SK-N-SH (cell line): Measurements from ENCODE around the gene ZNF22. TPM values are rescaled to one million over a fixed set of nuclear protein-coding genes. Genes with fewer than 3 reads are reported as not detected.

Source experiments
- CTCF ChIA-PET: fragments of 300-600, 350-600 bp; formaldehyde crosslinking; extraction: SDS; loops from one replicate; lab custom pipeline; 2021; lab: Yijun Ruan, JAX
- POLR2A ChIA-PET: fragments of 350-600 bp; sonication (Branson Sonifier 250); formaldehyde crosslinking; extraction: SDS; loops from one replicate; lab custom pipeline; 2020; ENCODE audit warnings: antibody characterized with exemption, inconsistent platforms; lab: Yijun Ruan, JAX
- DNase-seq: peaks from one replicate; pipeline ENCODE4 v3.0.0; 2012
- H2AFZ ChIP-seq: fragments of 200-600 bp; sonication (generic); 2 replicates; pipeline ENCODE4 v1.8.1; 2016; ENCODE audit warnings: antibody characterized with exemption, mild to moderate bottlenecking, low read depth
- H3F3A ChIP-seq: fragments of 200-600 bp; sonication (generic); replicated peaks from 2 replicates; pipeline ENCODE3; 2016; ENCODE audit warnings: antibody characterized with exemption, mild to moderate bottlenecking; ENCODE audit not compliant: insufficient read depth
- H3K27ac ChIP-seq, 2 experiments: fragments of 200-500 bp in 1 of 2; fragments of 200-600 bp in 1 of 2; sonication (Bioruptor generic) in 1 of 2; sonication (generic), shearing (Covaris generic) in 1 of 2; 2 replicates each; pipeline versions ENCODE4 v1.5.1 to v1.6.1; 2014 to 2016; ENCODE audit warnings: low read depth in 2 of 2, inconsistent platforms in 1 of 2, low read length in 1 of 2, mild to moderate bottlenecking in 1 of 2, mixed read lengths in 1 of 2
- H3K27me3 ChIP-seq: fragments of 200-600 bp; sonication (generic), shearing (Covaris generic); 2 replicates; pipeline ENCODE4 v1.6.1; 2016; ENCODE audit warnings: mixed run types; ENCODE audit not compliant: insufficient read depth
- H3K36me3 ChIP-seq, 2 experiments: fragments of 200-500 bp in 1 of 2; fragments of 200-600 bp in 1 of 2; sonication (Bioruptor generic) in 1 of 2; sonication (generic) in 1 of 2; replicated peaks in 1 of 2; 2 replicates each; pipeline versions ENCODE3 to v1.5.1; 2014 to 2016; ENCODE audit warnings: low read length in 1 of 2, mild to moderate bottlenecking in 1 of 2; ENCODE audit not compliant: insufficient read depth in 2 of 2, control insufficient read depth in 1 of 2
- H3K4me1 ChIP-seq, 2 experiments: fragments of 200-500 bp in 1 of 2; fragments of 200-600 bp in 1 of 2; sonication (Bioruptor generic) in 1 of 2; sonication (generic), shearing (Covaris generic) in 1 of 2; 2 replicates each; pipeline versions ENCODE4 v1.5.1 to v1.6.1; 2014 to 2016; ENCODE audit warnings: low read depth in 1 of 2, low read length in 1 of 2, mixed run types in 1 of 2; ENCODE audit not compliant: insufficient read depth in 2 of 2, control insufficient read depth in 1 of 2
- H3K4me2 ChIP-seq: fragments of 200-600 bp; sonication (generic), shearing (Covaris generic); 2 replicates; pipeline ENCODE4 v1.6.1; 2017; ENCODE audit warnings: mixed run types
- H3K4me3 ChIP-seq, 2 experiments: fragments of 200-500 bp in 1 of 2; fragments of 200-600 bp in 1 of 2; sonication (Bioruptor generic) in 1 of 2; sonication (generic), shearing (Covaris generic) in 1 of 2; 2 replicates each; pipeline versions ENCODE4 v1.5.1 to v1.8.1; 2014 to 2016; ENCODE audit warnings: low read depth in 2 of 2, inconsistent platforms in 1 of 2, low read length in 1 of 2, mild to moderate bottlenecking in 1 of 2, mixed read lengths in 1 of 2, moderate library complexity in 1 of 2
- H3K79me2 ChIP-seq: fragments of 200-600 bp; sonication (generic); 2 replicates; pipeline ENCODE4 v1.8.1; 2017; ENCODE audit warnings: mild to moderate bottlenecking; ENCODE audit not compliant: insufficient read depth
- H3K9ac ChIP-seq: fragments of 200-600 bp; sonication (generic); 2 replicates; pipeline ENCODE4 v1.6.1; 2017; ENCODE audit warnings: mixed run types
- H3K9me2 ChIP-seq: fragments of 200-600 bp; sonication (generic); 2 replicates; pipeline ENCODE4 v1.6.1; 2017; ENCODE audit warnings: mixed run types
- H3K9me3 ChIP-seq: fragments of 200-600 bp; sonication (generic); 2 replicates; pipeline ENCODE4 v1.6.1; 2017; ENCODE audit warnings: mixed run types, mild to moderate bottlenecking, moderate library complexity
- H4K20me1 ChIP-seq: fragments of 200-600 bp; sonication (generic); 2 replicates; pipeline ENCODE4 v1.6.1; 2017; ENCODE audit warnings: mild to moderate bottlenecking, mixed run types; ENCODE audit not compliant: insufficient read depth
- CHD2 ChIP-seq: fragments of 150-350 bp; IDR thresholded peaks from 2 replicates; pipeline ENCODE4 v1.6.1; 2018; ENCODE audit warnings: low read length; ENCODE audit not compliant: partially characterized antibody
- ELF1 ChIP-seq: IDR thresholded peaks from 2 replicates; pipeline ENCODE4 v1.4.0; 2012
- EP300 ChIP-seq, 2 experiments: IDR thresholded peaks; 2 replicates each; pipeline versions ENCODE4 v1.4.0 to v1.6.1; 2012; ENCODE audit warnings: borderline replicate concordance in 1 of 2, low read depth in 1 of 2, low read length in 1 of 2
- FOSL2 ChIP-seq: IDR thresholded peaks from 2 replicates; pipeline ENCODE4 v1.4.0; 2012; ENCODE audit warnings: low read depth, mild to moderate bottlenecking, moderate library complexity, borderline replicate concordance
- FOXJ3 ChIP-seq: sonication (generic); formaldehyde crosslinking; IDR thresholded peaks from 2 replicates; pipeline ENCODE4 v1.5.1; 2020; ENCODE audit warnings: mild to moderate bottlenecking, missing genetic modification reagents
- GABPA ChIP-seq: IDR thresholded peaks from 2 replicates; pipeline ENCODE4 v1.4.0; 2012; ENCODE audit warnings: low read depth, mild to moderate bottlenecking
- GATA2 ChIP-seq: sonication (generic); formaldehyde crosslinking; IDR thresholded peaks from 2 replicates; pipeline ENCODE4 v1.5.0; 2020; ENCODE audit warnings: mild to moderate bottlenecking, missing genetic modification reagents
- POLR2AphosphoS5 ChIP-seq: IDR thresholded peaks from 2 replicates; pipeline ENCODE4 v1.6.1; 2012; ENCODE audit warnings: low read depth, low read length
- SIN3A ChIP-seq: IDR thresholded peaks from 2 replicates; pipeline ENCODE4 v1.6.1; 2012; ENCODE audit warnings: low read depth, mild to moderate bottlenecking, low read length, moderate library complexity, borderline replicate concordance
- SMC3 ChIP-seq: IDR thresholded peaks from 2 replicates; pipeline ENCODE4 v1.6.1; 2012; ENCODE audit warnings: low read depth, low read length, improper control_type of control experiment
- TAF1 ChIP-seq: IDR thresholded peaks from 2 replicates; pipeline ENCODE4 v1.6.1; 2012; ENCODE audit warnings: low read depth, mild to moderate bottlenecking, low read length, moderate library complexity, borderline replicate concordance
- TEAD4 ChIP-seq: IDR thresholded peaks from 2 replicates; pipeline ENCODE4 v1.4.0; 2012; ENCODE audit warnings: mild to moderate bottlenecking, borderline replicate concordance; ENCODE audit not compliant: insufficient read depth
- YY1 ChIP-seq: IDR thresholded peaks from 2 replicates; pipeline ENCODE4 v1.4.0; 2012; ENCODE audit warnings: low read depth, mild to moderate bottlenecking
- WGBS: methylation state at CpG from one replicate; pipeline ENCODE4 v1.1.6; 2017; ENCODE audit warnings: low lambda C conversion rate; 5-methylcytosine and 5-hydroxymethylcytosine counted together
- polyA plus RNA-seq, 3 experiments: library from polyadenylated mRNA; depleted of rRNA; stranded (reverse); fragments of >200 nt; gene quantifications; 2 replicates each; pipeline ENCODE4 v1.2.3, GENCODE V29; 2012
- TF ChIP-seq, protein P1 (sequence below): IDR thresholded peaks from 2 replicates; pipeline ENCODE4; 2012
- TF ChIP-seq, protein P2 (sequence below): fragments of 200-600 bp; sonication (generic); IDR thresholded peaks from 2 replicates; pipeline ENCODE4 v1.6.1; 2017; ENCODE audit warnings: antibody characterized with exemption, mild to moderate bottlenecking, moderate library complexity
- TF ChIP-seq, protein P3 (sequence below): IDR thresholded peaks from 2 replicates; pipeline ENCODE4 v1.6.1; 2012; ENCODE audit warnings: mild to moderate bottlenecking, low read depth, low read length, moderate library complexity
- TF ChIP-seq, protein P4 (sequence below): IDR thresholded peaks from 2 replicates; pipeline ENCODE4 v1.4.0; 2012; ENCODE audit warnings: low read depth
- TF ChIP-seq, protein P5 (sequence below): IDR thresholded peaks from 2 replicates; pipeline ENCODE4 v1.4.0; 2012; ENCODE audit warnings: low read depth, borderline replicate concordance
- TF ChIP-seq, protein P6 (sequence below): fragments of 150-350 bp; IDR thresholded peaks from 2 replicates; pipeline ENCODE4 v1.6.1; 2017; ENCODE audit warnings: antibody characterized with exemption, low read length, low read depth, borderline replicate concordance

The ZNF22 gene
- 10.2 and 13.2 TPM in 2 replicates for polyA plus RNA-seq (2012; rRNA removed)
- polyA plus RNA-seq (2012; cell fraction: cytosol; rRNA removed), result 17.1 and 20.7 TPM in 2 replicates
- polyA plus RNA-seq (2012; cell fraction: nucleus; rRNA removed), result 2.3 and 5.2 TPM in 2 replicates

DNA sequence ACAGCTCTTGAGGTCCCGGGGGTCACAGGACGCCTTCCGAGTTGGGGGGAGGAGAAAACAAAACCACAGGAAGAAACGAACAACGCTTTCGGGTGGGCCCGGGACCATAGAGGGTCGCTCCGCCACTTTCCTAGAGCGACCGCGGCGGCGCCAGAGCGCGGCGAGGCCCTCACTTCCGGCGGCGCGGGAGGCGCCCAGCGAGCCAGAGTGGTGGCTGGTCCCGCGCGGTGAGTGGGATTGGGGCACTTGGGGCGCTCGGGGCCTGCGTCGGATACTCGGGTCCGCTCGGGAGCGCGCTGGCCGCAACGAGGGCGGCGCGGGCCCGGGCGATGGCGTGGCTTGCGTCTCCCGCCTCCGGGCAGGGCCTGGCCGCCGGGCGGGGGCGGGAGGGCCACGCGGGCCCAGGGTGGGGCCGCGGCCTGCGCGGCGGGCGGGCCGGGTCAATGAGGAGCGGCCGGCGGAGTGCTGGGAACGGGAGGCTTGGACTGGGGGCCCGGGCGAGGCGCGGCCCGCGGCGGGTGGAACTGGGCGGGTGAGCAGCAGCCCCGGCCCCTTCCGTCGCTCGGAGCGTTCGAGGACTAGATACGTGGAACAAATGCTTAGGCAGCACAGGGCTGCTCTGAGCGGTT is at the start of gene ZNF22:
Gene ZNF22 (plus strand): TSS at position 172 of the 629 bp plus-strand sequence. CDS start 2,446 bp downstream, outside the sequence.
- POLR2A ChIA-PET, result interaction anchor here (0.6 to 1.2 kb wide), 5 partner anchors 35 to 417 kb away, joined by 3 to 4 read pairs (median 3); partner anchors contain the start of gene RASSF4
- H2AFZ ChIP-seq, result peak within 1 kb of the TSS; percentile 98
- CTCF ChIA-PET, result interaction anchor here (1.3 to 3.0 kb wide), 2 partner anchors 68 to 234 kb away, joined by 4 to 11 read pairs; no protein-coding TSS in a partner anchor
- TF ChIP-seq, protein P1, sequence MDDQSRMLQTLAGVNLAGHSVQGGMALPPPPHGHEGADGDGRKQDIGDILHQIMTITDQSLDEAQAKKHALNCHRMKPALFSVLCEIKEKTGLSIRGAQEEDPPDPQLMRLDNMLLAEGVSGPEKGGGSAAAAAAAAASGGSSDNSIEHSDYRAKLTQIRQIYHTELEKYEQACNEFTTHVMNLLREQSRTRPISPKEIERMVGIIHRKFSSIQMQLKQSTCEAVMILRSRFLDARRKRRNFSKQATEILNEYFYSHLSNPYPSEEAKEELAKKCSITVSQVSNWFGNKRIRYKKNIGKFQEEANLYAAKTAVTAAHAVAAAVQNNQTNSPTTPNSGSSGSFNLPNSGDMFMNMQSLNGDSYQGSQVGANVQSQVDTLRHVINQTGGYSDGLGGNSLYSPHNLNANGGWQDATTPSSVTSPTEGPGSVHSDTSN, result no peak
- peak in 1 of 2 experiments; percentile 24; a peak in 1 of 4 replicates for TF ChIP-seq EP300 (IDR thresholded peaks at IDR 0.05; ENCODE audit: borderline replicate concordance in 1 of 2, low read depth in 1 of 2, low read length in 1 of 2)
- TF ChIP-seq TAF1, result peak; percentile 89
- TF ChIP-seq, protein P2, sequence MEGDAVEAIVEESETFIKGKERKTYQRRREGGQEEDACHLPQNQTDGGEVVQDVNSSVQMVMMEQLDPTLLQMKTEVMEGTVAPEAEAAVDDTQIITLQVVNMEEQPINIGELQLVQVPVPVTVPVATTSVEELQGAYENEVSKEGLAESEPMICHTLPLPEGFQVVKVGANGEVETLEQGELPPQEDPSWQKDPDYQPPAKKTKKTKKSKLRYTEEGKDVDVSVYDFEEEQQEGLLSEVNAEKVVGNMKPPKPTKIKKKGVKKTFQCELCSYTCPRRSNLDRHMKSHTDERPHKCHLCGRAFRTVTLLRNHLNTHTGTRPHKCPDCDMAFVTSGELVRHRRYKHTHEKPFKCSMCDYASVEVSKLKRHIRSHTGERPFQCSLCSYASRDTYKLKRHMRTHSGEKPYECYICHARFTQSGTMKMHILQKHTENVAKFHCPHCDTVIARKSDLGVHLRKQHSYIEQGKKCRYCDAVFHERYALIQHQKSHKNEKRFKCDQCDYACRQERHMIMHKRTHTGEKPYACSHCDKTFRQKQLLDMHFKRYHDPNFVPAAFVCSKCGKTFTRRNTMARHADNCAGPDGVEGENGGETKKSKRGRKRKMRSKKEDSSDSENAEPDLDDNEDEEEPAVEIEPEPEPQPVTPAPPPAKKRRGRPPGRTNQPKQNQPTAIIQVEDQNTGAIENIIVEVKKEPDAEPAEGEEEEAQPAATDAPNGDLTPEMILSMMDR, result no peak
- TF ChIP-seq CHD2, result peak; percentile 53
- TF ChIP-seq SIN3A, result peak; percentile 40; the same call in 1 of the 2 replicates
- no peak for TF ChIP-seq TEAD4
- TF ChIP-seq, protein P3, sequence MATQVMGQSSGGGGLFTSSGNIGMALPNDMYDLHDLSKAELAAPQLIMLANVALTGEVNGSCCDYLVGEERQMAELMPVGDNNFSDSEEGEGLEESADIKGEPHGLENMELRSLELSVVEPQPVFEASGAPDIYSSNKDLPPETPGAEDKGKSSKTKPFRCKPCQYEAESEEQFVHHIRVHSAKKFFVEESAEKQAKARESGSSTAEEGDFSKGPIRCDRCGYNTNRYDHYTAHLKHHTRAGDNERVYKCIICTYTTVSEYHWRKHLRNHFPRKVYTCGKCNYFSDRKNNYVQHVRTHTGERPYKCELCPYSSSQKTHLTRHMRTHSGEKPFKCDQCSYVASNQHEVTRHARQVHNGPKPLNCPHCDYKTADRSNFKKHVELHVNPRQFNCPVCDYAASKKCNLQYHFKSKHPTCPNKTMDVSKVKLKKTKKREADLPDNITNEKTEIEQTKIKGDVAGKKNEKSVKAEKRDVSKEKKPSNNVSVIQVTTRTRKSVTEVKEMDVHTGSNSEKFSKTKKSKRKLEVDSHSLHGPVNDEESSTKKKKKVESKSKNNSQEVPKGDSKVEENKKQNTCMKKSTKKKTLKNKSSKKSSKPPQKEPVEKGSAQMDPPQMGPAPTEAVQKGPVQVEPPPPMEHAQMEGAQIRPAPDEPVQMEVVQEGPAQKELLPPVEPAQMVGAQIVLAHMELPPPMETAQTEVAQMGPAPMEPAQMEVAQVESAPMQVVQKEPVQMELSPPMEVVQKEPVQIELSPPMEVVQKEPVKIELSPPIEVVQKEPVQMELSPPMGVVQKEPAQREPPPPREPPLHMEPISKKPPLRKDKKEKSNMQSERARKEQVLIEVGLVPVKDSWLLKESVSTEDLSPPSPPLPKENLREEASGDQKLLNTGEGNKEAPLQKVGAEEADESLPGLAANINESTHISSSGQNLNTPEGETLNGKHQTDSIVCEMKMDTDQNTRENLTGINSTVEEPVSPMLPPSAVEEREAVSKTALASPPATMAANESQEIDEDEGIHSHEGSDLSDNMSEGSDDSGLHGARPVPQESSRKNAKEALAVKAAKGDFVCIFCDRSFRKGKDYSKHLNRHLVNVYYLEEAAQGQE, result 0 out of 2 replicates have a peak, but pooled peaks have one; percentile 9
- TF ChIP-seq, protein P4, sequence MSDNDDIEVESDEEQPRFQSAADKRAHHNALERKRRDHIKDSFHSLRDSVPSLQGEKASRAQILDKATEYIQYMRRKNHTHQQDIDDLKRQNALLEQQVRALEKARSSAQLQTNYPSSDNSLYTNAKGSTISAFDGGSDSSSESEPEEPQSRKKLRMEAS, result peak; percentile 76
- peak; percentile 33; the same call in 1 of the 2 replicates for TF ChIP-seq ELF1
- no peak for TF ChIP-seq SMC3
- 0 out of 2 replicates have a peak, but pooled peaks have one; percentile 31 for TF ChIP-seq YY1
- TF ChIP-seq GABPA, result peak; percentile 72
- TF ChIP-seq FOSL2, result no peak
- TF ChIP-seq, protein P5, sequence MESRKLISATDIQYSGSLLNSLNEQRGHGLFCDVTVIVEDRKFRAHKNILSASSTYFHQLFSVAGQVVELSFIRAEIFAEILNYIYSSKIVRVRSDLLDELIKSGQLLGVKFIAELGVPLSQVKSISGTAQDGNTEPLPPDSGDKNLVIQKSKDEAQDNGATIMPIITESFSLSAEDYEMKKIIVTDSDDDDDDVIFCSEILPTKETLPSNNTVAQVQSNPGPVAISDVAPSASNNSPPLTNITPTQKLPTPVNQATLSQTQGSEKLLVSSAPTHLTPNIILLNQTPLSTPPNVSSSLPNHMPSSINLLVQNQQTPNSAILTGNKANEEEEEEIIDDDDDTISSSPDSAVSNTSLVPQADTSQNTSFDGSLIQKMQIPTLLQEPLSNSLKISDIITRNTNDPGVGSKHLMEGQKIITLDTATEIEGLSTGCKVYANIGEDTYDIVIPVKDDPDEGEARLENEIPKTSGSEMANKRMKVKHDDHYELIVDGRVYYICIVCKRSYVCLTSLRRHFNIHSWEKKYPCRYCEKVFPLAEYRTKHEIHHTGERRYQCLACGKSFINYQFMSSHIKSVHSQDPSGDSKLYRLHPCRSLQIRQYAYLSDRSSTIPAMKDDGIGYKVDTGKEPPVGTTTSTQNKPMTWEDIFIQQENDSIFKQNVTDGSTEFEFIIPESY, result no peak
- no peak for TF ChIP-seq FOXJ3 (CRISPR knock-in tag)
- TF ChIP-seq POLR2AphosphoS5, result 0 out of 2 replicates have a peak, but pooled peaks have one; percentile 52
- TF ChIP-seq, protein P6, sequence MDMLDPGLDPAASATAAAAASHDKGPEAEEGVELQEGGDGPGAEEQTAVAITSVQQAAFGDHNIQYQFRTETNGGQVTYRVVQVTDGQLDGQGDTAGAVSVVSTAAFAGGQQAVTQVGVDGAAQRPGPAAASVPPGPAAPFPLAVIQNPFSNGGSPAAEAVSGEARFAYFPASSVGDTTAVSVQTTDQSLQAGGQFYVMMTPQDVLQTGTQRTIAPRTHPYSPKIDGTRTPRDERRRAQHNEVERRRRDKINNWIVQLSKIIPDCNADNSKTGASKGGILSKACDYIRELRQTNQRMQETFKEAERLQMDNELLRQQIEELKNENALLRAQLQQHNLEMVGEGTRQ, result no peak
- TF ChIP-seq GATA2 (CRISPR knock-in tag), result no peak
- H3K79me2 ChIP-seq, result peaks cover 37% of the 10 kb centered on the region
- H3K4me1 ChIP-seq, result peaks cover 8 to 12% of the 10 kb centered on the region in 2 experiments; a peak in 3 of 4 replicates
- no peaks in the 10 kb centered on the region for H3K9me2 ChIP-seq
- H3F3A ChIP-seq, result no peaks in the 10 kb centered on the region
- H3K27me3 ChIP-seq, result no peaks in the 10 kb centered on the region
- peak within 1 kb of the TSS; percentile 84 for H3K4me2 ChIP-seq
- H3K27ac ChIP-seq, result peak within 1 kb of the TSS; percentile 76 to 92
- WGBS, result 2% methylated on average over 46 of the region's 79 CpGs
- DNase-seq, result peak; percentile 91
- peak within 1 kb of the TSS; percentile 71 for H3K4me3 ChIP-seq
- no peaks in the 10 kb centered on the region for H4K20me1 ChIP-seq
- H3K9ac ChIP-seq, result peak within 1 kb of the TSS; percentile 84
- H3K9me3 ChIP-seq, result no peaks in the 10 kb centered on the region
- H3K36me3 ChIP-seq, result peaks cover 22 to 27% of the 10 kb centered on the region in 2 experiments
